ENCODE results near the gene LGALS7B.

- TF ChIP-seq CTCF (conservative IDR thresholded peaks at IDR 0.05; ENCODE audit: low read length) = no peak
- TF ChIP-seq EZH2phosphoT487 (IDR thresholded peaks at IDR 0.05; ENCODE audit: borderline replicate concordance, low read depth, low read length) = no peak
Measured at GRCh38 chr19:38838986-38839761, 50.2 kb downstream of the LGALS7B start.

Measured in OCI-LY7 (cell line).